ENCODE measurements around the gene RPL32.

GRCh38 chr3:12817343-12817710 lies 24.0 kb downstream of the RPL32 start:
- TF ChIP-seq CTCF (conservative IDR thresholded peaks at IDR 0.05; ENCODE audit: low read depth, low read length): no peak
- no peak for TF ChIP-seq CEBPB (IDR thresholded peaks at IDR 0.05; ENCODE audit: low read depth, low read length)
- TF ChIP-seq POLR2A (IDR thresholded peaks at IDR 0.05; ENCODE audit: low read depth, low read length): no peak
- TF ChIP-seq BHLHE40 (IDR thresholded peaks at IDR 0.05; ENCODE audit: low read depth, low read length): no peak
